ENCODE results near the gene LHX6.

The LHX6 gene

GRCh38 chr9:122246666-122247065 lies 17.9 kb upstream of the LHX6 start:
- Histone ChIP-seq H3K27me3 (ENCODE audit: insufficient read depth, low read depth, severe bottlenecking) (no peaks in the 10 kb centered on the region), H3K36me3 (peaks cover 54% of the 10 kb centered on the region), H3K4me3 (ENCODE audit: low read depth, low read length) (no peak overlapping the region), H3K27ac (no peak overlapping the region), H3K9me3 (ENCODE audit: severe bottlenecking) (no peaks in the 10 kb centered on the region)
- no peak for DNase-seq
- no peak for TF ChIP-seq CTCF (IDR thresholded peaks at IDR 0.05; ENCODE audit: low read depth, low read length)

GRCh38 chr9:122244349-122244748 lies 15.6 kb upstream of the LHX6 start:
- peaks cover 67% of the 10 kb centered on the region for H3K36me3 ChIP-seq
- no peak for TF ChIP-seq CTCF (IDR thresholded peaks at IDR 0.05; ENCODE audit: low read depth, low read length)

GRCh38 chr9:122239722-122240121 lies 11.0 kb upstream of the LHX6 start:
- no peak for TF ChIP-seq CTCF (IDR thresholded peaks at IDR 0.05; ENCODE audit: low read depth, low read length)
- no peak overlapping the region for H3K4me3 ChIP-seq (ENCODE audit: low read depth, low read length)
- H3K9me3 ChIP-seq (ENCODE audit: severe bottlenecking) = no peaks in the 10 kb centered on the region
- H3K27me3 ChIP-seq (ENCODE audit: insufficient read depth, low read depth, severe bottlenecking) = no peaks in the 10 kb centered on the region
- DNase-seq = no peak
- peaks cover 45% of the 10 kb centered on the region for H3K36me3 ChIP-seq
- no peak overlapping the region for H3K27ac ChIP-seq

More at GRCh38 chr9:122244349-122244748, 15.6 kb upstream of the LHX6 start:
- no peak overlapping the region for H3K4me3 ChIP-seq (ENCODE audit: low read depth, low read length)
- H3K27me3 ChIP-seq (ENCODE audit: insufficient read depth, low read depth, severe bottlenecking) = no peaks in the 10 kb centered on the region
- no peaks in the 10 kb centered on the region for H3K9me3 ChIP-seq (ENCODE audit: severe bottlenecking)
- no peak for DNase-seq
- H3K27ac ChIP-seq = no peak overlapping the region

GRCh38 chr9:122236681-122237080 lies 7.9 kb upstream of the LHX6 start:
- no peak overlapping the region for H3K27ac ChIP-seq
- no peak overlapping the region for H3K4me3 ChIP-seq (ENCODE audit: low read depth, low read length)
- TF ChIP-seq CTCF (IDR thresholded peaks at IDR 0.05; ENCODE audit: low read depth, low read length) = no peak
- H3K36me3 ChIP-seq = peaks cover 23% of the 10 kb centered on the region
- peaks cover 6% of the 10 kb centered on the region for H3K27me3 ChIP-seq (ENCODE audit: insufficient read depth, low read depth, severe bottlenecking)
- H3K9me3 ChIP-seq (ENCODE audit: severe bottlenecking) = no peaks in the 10 kb centered on the region
- no peak for DNase-seq

GRCh38 chr9:122234022-122234748 lies 5.4 kb upstream of the LHX6 start:
- Histone ChIP-seq H3K9me3 (ENCODE audit: severe bottlenecking) (no peaks in the 10 kb centered on the region), H3K27me3 (ENCODE audit: insufficient read depth, low read depth, severe bottlenecking) (peaks cover 31% of the 10 kb centered on the region), H3K4me3 (ENCODE audit: low read depth, low read length) (no peak overlapping the region)

More at GRCh38 chr9:122234022-122234748, 5.4 kb upstream of the LHX6 start:
- DNase-seq = no peak
- Histone ChIP-seq H3K36me3 (peaks cover 2% of the 10 kb centered on the region; the same call in 1 of the 2 replicates), H3K27ac (no peak overlapping the region)
- no peak for TF ChIP-seq CTCF (IDR thresholded peaks at IDR 0.05; ENCODE audit: low read depth, low read length)
